Measurements from ENCODE around the gene DOCK10. TPM values are rescaled to one million over a fixed set of nuclear protein-coding genes. Genes with fewer than 3 reads are reported as not detected.

DOCK10 gene
- total RNA-seq, 1 donor from 2014 or later: 138 TPM

DNA sequence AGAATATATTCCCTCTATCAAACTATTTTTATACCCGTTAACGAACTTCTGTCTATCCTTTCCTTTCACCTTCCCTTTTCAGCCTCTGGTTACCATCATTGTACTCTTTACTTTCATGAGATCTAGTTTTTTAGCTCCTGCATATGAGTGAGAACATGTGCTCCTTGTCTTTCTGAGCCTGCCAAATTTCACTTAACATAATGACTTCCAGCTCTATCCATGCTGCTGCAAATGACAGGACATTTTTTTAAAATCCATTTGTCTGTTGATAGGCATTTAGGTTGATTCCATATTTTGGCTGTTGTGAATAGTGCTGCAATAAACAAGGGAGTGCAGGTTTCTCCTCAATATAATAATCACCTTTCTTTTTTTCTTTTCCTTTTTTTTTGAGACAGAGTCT, 317.9 kb downstream of the DOCK10 start:
- H3K4me1 Mint-ChIP-seq: no peaks in the 10 kb centered on the region
- no peak for DNase-seq
- peaks cover 13% of the 10 kb centered on the region for H3K9me3 Mint-ChIP-seq
- H3K27me3 Mint-ChIP-seq: peaks cover 5% of the 10 kb centered on the region
- intact Hi-C loops (cut with micrococcal nuclease): no loop called here
- no peaks in the 10 kb centered on the region for H3K36me3 Mint-ChIP-seq (ENCODE audit: low read depth)
- H3K4me3 Mint-ChIP-seq: no peak overlapping the region
- H3K27ac Mint-ChIP-seq: no peak overlapping the region

DNA sequence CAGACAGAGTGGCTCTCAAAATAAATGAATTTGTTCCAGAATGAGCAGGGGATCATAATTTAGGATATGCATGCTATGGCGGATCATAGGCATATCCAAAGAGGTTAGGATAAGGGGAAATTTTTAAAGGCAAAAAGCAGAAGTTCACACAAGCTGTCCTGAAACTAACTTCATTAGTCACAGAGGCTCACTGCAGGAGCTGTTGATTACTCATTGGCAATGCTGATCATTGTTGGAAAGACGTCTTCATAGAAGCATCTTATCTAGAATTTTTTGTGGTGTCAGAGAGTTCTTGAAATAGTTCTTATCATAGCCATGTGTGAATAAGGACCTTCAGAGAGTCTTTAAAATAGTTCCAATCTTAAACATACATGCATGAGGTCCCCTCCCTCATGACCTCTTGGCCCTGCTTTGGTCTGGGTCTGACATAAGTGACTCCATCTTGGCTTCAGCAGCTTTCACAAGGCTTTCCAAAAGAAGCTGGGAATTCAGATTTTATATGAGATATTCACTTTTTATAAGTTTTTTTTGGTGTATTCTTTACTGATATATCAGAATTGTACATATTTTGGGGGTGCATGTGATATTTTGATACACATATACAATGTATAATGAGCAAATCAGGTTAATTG, 318.6 kb downstream of the DOCK10 start:
- intact Hi-C loops (cut with micrococcal nuclease): no loop called here
- Mint-ChIP-seq H3K9me3 (peaks cover 13% of the 10 kb centered on the region), H3K4me3 (no peak overlapping the region), H3K4me1 (no peaks in the 10 kb centered on the region), H3K27ac (no peak overlapping the region), H3K36me3 (ENCODE audit: low read depth) (no peaks in the 10 kb centered on the region), H3K27me3 (peaks cover 5% of the 10 kb centered on the region)
- DNase-seq: no peak

DNA sequence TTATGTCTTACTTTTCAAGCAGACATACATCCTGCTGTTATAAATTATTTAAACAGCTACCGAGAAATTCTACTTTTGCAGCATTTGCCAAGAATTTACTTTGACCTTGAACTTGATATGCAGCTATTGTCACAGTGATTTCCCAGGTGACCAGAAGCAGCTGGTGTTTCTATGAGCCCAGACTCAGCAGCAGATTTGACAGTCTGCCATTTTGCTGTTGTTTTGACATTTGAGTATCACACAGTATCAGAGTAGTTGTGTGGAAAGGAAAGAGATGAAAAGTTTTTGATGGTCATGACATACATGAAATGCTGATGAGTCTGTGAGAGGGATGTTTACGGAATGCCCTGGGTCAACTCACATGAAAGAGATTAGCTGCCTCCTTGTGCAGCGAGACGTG, 319.5 kb downstream of the DOCK10 start:
- no peak overlapping the region for H3K4me3 Mint-ChIP-seq
- no peaks in the 10 kb centered on the region for H3K4me1 Mint-ChIP-seq
- intact Hi-C loops (cut with micrococcal nuclease): no loop called here
- no peak for DNase-seq
- no peaks in the 10 kb centered on the region for H3K36me3 Mint-ChIP-seq (ENCODE audit: low read depth)
- peaks cover 7% of the 10 kb centered on the region for H3K9me3 Mint-ChIP-seq
- H3K27ac Mint-ChIP-seq: no peak overlapping the region
- peaks cover 5% of the 10 kb centered on the region for H3K27me3 Mint-ChIP-seq

DNA sequence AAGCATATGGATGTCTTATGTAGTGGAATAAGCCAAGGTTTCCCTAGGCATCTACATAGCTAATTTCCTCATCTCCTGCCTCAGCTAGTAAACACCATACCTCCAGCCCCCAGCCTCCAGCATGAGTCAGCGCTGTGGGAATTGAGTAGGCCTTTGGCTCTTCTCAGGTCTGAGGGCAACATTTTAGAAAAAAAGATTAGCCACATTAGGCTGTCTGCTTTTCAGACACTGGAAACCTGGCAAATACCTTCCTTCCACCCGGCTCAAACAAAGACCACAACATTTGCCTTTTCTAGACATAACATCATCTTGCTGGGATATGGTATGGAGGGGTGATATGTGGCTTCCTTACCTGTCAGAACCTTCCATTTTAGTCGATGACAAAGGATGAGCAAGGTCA, 320.0 kb downstream of the DOCK10 start:
- DNase-seq: no peak
- Mint-ChIP-seq H3K4me1 (no peaks in the 10 kb centered on the region), H3K4me3 (no peak overlapping the region), H3K27ac (no peak overlapping the region), H3K27me3 (peaks cover 5% of the 10 kb centered on the region), H3K36me3 (ENCODE audit: low read depth) (no peaks in the 10 kb centered on the region), H3K9me3 (peaks cover 7% of the 10 kb centered on the region)
- intact Hi-C loops (cut with micrococcal nuclease): no loop called here

DNA sequence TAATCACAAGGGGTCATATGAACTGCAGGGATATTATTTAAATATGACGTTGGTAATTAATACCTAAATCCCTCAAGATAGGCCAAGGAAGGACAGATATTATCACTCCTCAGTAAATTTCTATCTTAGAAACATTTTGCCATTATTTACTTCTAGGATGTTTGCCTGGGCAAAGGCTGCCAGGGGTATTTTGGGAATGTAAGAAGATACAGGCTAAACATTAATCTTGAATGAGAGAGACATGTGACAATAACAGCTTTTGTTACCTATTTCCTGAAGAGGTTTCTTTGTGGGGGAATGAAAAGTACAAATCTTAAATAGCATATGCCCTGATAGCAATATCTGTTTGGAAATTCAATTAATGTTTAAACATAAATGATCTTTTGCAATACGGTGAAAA, 325.3 kb downstream of the DOCK10 start:
- Mint-ChIP-seq H3K27me3 (no peaks in the 10 kb centered on the region), H3K4me3 (no peak overlapping the region), H3K9me3 (no peaks in the 10 kb centered on the region), H3K4me1 (no peaks in the 10 kb centered on the region), H3K36me3 (ENCODE audit: low read depth) (no peaks in the 10 kb centered on the region), H3K27ac (no peak overlapping the region)
- intact Hi-C loops (cut with micrococcal nuclease): no loop called here
- no peak for DNase-seq

DNA sequence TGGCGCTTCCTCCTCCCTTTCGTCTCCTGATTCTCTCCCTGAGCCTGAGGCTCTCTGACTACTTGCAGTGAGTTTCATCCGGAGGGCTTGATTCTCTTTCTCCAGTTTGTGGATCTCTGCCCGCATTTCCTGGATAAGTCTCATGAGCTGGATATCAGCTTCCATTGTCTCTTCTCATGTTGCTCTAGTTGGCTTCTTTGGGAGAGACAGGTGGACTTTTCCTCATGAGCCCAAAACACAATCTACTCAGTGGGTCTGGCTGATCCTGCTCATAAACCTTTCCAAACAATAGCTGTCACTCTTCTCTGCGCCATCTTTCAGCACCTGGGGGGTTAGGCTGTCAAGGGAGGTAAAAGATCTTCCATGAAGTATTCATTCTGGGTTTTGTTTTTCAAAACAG, 326.1 kb downstream of the DOCK10 start, which contains the start of gene CCDC195:
CCDC195 (minus strand) TSS at position 165 of the 400 bp plus-strand sequence; CDS start at position 165, 0 bp downstream.
- no peak within 1 kb of the TSS for H3K27ac Mint-ChIP-seq
- no peaks in the 10 kb centered on the region for H3K4me1 Mint-ChIP-seq
- H3K9me3 Mint-ChIP-seq: no peaks in the 10 kb centered on the region
- intact Hi-C loops (cut with micrococcal nuclease): no loop called here
- DNase-seq: no peak
- H3K4me3 Mint-ChIP-seq: no peak within 1 kb of the TSS
- H3K36me3 Mint-ChIP-seq (ENCODE audit: low read depth): no peaks in the 10 kb centered on the region
- H3K27me3 Mint-ChIP-seq: no peaks in the 10 kb centered on the region
